NCI-H748 (cell line): ENCODE data around the gene IFT172.
A peak's percentile ranks its signal among the peaks of the same experiment; 100 is the strongest.

Experiments used
- DNase-seq: peaks from one replicate; lab custom pipeline; 2025; ENCODE audit not compliant: unreplicated experiment; lab: John Stamatoyannopoulos, UW

IFT172 gene

DNA sequence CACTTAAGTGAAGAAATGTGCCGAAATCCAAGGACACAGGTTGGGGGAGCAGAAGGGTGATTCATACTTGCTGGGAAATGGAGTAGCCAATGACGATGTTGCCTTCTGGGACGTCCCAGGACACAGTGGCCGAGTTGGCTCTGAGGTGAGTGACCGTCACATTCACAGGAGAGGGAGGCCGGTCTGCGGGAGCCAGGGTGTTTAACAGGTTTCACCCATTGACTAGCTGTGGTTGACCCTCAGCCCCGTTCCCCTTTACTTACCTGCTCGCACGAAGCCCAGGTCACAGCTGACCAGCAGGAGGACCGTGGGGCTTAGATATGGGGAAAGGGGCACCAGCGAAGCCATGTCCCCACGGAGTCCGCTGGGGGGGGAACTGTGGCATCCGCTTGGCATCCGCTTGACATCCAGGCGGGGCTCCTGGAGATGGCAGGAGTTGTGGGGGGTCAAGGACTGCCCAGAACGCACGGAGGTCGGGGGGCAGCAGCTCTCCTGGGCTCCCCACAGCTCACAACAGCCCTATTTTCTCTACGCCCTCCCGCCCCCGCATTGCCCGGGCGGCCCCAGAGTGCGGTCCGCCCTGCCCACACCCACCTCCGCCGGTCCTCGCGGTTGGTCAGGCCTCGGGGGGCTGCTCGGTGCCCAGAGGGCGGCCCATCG is 4.9 kb upstream of the IFT172 start:
- peak; percentile 24 for DNase-seq

DNA sequence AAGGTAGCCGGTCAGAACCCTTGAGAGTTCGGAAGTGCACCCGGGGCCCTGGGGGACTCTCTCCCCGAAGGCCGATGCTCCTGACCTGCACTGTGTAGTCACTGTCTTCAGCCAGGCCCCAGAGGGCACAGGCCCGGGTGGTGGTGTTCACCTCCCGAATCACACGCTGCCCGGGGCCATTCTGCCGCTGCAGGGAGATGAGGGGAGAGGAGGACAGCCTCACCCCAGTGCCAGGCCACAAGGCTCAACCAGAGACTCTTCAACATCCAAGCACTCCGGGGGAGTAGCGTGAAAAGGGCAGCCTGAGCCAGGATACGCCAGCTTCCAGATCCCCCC is 4.4 kb upstream of the IFT172 start:
- no peak for DNase-seq

DNA sequence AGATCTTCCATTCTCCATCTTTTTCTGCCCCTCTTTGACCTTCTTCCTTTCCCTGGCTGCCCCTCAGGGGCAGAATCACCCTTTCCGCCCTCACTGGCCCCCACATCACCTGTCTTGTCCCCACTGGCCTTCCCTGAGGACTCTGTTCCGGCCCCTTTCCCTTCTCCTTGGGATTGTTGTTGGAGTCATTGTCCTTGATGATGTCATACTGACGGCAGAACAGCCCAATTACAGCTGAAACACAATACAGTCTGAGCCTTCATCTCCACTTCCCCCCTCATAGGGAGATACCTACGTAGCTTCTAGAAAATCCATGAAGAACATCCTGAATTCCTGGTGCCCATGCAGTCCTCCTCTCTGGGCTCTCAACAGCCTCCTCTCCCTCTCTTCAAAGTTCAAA is 3.0 kb upstream of the IFT172 start:
- DNase-seq = no peak

DNA sequence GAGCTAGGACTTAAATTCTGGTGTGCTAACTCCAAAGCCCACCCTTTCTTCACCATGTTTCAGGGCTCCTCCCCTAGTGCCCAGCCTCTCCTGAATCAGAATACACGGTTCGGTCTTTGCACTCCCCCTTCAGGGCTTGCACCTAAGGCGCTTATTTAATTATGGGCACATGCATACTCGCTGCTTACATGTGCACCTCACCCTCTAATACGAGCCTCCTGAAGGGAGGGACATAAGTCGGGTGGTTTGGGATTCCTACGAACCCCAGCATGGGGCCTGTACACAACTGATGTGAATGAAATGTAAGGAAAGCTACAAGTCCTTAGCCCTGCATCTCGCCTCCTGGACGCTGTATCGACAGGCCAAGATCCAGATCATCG is 435 bp downstream of the IFT172 start:
- DNase-seq = peak; percentile 75

DNA sequence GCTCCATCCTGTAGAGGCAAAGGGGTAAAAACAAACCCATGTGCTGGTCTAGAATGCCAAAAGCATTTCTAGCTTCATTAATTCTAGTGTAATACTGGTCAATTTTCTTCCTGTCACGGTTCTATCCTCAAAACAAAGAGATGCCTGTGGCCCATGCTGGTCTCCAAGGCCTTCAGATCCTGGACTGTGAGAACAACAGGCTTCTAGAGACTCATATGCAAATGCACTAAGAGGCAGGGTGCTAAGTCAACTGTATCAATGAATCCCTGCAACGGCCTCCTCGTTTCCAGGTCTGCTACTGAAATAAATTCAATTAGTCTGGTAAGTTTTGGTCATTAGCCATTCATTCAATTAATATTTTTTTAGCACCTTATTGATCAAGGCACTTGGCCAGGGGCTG is 4.0 kb downstream of the IFT172 start:
- no peak for DNase-seq

DNA sequence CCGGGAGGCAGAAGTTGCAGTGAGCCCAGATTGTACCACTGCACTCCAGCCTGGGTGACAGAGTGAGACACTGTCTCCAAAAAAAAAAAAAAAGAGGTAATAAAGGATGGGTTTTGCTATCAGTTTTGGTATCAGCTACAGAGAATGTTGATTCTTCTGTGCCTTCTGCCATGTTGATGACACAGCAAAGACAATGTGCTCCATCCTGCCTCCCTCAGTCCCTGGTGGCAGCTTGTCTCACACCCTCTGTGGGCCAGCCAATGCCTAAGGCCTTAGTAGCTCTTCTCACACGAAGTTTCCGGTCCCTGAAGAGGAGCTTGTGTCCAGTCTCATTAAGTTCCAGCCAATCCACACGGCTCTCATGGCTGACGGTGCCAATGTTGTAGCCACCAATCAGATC is 17.6 kb downstream of the IFT172 start:
- DNase-seq = no peak

DNA sequence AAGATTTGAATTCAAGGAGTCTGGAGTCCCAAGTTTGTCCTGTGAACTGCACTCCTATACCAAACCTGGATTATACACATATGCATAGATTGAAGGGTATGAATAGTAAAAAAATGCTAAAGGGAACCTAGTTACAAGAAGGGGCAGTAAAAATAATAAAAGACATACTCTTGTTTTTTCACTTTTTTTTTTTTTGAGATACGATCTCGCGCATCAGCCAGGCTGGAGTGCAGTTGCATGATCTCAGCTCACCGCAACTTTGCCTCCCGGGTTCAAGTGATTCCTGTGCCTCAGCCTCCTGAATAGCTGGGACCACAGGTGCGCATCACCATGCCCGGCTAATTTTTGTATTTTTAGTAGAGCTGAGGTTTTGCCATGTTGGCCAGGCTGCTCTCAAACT is 25.1 kb downstream of the IFT172 start:
- DNase-seq = no peak

DNA sequence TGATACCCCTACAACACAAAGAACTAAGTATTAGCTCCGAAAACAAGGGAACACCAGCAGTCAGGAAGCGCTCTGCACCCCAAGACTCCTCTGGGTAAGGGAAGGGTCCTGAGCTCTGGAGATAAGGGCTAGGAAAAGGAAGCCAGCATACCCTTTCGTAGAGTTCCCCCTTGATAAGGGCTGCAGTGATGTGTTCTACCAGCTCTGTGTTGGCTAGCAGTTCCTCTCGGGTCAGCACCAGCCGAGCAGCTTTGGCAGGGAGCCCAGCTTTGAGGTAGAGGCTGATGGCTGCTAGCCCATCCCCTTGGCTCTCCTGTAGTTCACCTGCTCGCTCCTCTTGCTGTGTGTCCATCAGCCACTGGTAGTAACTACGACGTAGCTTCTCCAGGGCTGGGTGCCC is 28.4 kb downstream of the IFT172 start:
- no peak for DNase-seq

DNA sequence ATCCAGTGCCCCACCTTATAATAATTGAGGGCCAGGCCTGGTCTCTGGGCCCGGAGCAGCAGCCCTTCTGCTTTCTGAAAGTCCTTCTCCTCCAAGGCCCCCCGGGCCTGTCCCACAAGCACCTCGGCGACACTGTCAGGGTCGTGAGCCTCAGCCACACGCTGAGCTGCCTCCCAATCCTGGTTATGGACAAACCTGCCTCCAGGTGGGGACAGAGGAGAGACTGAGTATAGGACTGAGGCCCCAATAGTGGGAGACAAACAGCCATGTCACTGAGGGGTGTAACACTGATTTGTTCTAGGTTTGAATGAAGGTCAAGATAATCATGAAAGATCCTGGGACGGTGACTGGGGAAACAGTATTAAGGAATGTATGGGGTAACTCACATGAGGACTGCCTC is 35.6 kb downstream of the IFT172 start:
- no peak for DNase-seq

DNA sequence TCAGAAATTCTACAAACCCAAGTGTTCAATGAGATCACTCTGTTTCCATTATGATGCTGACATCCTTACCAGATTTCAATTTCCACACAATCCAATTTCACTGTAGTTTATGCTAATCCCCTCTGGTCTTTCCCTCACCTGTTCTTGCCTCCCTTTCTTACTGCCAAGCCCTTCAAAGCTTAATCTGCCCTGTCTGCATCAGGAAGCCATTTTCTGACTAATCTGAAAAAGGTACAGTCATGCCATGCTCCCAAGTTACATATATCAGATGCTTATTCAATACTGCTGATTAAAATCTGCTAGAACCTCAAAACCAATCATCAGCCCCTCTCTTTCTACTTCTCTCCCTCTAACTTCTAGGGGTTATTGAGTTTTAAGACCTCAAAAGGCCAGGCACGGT is 38.4 kb downstream of the IFT172 start:
- no peak for DNase-seq

DNA sequence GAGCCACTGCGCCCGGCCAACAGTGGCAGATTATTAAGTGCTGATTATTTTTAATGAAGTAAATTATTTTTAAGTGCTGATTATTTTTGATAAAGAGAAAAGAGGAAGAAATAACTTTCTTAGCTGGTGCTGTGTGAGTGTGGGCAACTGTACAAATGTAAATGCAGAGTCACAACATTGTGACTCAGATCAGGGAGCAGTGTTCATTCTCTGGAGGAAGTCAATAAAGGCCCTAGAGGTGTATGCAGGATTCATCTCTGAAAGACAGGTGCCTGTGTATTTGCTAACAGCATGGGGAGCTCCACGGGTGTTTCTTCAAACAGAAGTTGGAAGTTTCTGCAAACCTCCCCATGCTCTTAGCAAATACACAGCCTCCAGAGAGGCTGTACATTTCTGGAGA is 41.2 kb downstream of the IFT172 start:
- DNase-seq = no peak

DNA sequence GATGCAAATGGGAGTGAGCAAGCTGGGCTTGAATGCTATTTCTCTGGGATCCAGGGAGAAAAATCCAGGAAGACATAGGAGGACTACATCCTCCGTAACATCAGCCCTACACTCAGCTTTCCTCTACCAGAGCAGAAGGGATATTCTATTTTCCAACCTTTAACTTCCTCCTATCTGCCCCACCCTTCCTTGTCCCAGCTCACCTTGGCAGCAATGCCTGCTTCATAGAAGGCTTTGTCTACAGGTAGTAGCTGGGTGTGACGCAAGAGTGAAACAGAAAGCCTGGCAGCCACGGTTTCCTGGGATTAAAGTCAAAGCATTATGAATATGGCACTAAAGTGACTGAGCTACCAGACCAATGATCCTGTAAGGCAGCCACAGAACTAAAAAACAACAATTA is 43.5 kb downstream of the IFT172 start:
- no peak for DNase-seq

DNA sequence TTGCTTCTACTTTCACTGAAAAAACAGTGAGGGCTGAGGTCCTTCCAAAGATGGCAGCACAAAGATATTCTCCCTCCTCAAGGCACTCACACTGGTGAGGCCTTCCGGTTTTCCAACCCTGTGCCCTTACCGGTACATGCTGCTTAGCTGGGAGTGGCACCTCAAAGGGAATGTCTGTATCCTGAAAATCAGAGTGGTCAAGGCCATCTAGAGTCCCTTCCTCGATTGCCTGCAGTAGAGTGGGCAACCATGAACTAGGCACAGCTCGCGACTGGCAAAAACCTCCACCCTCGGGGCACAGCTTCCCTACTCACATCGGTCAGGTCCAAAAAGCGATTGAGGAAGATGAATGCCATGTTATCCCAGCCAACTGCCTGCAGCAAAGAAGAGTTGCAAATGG is 43.9 kb downstream of the IFT172 start:
- DNase-seq = no peak

DNA sequence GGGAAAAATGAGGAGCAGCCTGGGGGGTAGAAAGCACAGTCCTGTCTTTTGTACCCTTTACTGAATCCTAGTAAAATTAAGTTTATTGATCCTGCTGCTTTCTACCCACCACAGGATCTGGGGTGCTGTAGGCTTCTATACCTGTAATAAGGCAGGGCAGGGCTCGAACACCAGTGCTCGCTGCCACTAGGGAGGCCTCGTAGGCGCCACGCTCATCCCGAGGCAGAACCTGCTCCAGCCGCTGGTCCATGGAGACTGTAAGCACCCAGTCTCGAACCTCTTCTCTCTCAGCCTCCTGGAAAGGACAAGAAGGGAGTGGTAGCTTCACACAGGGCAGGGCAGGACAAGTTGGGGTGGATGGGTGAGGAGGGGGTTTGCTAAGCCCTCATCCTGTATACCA is 44.4 kb downstream of the IFT172 start:
- no peak for DNase-seq

DNA sequence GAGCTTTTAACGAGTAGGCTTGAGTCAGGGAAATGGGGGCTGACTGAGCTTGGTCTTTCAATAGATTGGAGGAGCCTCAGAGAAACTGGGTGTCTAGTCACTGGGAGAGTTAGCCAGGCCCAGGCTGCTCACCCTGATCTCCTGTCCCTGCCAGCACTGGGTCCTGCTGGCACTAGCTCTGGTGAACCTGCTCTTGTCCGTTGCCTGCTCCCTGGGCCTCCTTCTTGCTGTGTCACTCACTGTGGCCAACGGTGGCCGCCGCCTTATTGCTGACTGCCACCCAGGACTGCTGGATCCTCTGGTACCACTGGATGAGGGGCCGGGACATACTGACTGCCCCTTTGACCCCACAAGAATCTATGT is 46.6 kb downstream of the IFT172 start:
- no peak for DNase-seq

DNA sequence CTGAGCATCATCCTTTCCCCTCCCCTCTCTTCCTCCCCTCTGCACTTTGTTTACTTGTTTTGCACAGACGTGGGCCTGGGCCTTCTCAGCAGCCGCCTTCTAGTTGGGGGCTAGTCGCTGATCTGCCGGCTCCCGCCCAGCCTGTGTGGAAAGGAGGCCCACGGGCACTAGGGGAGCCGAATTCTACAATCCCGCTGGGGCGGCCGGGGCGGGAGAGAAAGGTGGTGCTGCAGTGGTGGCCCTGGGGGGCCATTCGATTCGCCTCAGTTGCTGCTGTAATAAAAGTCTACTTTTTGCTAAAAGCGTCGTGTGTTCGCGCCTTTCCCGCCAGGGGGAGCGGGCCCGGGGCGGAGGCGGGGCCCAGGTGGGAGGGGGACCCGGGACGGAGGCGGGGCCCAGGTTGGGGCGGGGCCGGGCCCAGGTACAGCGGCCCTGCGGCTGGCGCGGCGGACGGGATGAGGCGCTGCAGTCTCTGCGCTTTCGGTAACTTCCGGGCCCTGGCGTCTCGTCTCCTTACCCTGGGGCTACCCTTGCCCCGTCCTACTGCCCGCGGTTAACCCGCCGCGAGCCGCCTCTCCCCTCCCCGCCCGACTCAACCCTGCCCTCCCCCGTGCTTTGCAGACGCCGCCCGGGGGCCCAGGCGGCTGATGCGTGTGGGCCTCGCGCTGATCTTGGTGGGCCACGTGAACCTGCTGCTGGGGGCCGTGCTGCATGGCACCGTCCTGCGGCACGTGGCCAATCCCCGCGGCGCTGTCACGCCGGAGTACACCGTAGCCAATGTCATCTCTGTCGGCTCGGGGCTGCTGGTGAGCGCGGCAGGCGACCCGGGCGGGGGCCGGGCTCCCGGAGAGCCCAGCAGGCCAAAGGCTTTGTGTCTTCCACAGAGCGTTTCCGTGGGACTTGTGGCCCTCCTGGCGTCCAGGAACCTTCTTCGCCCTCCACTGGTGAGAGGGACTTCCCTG is 47.3 kb downstream of the IFT172 start, which contains the start of gene KRTCAP3:
KRTCAP3 (plus strand) TSS at position 424 of the 962 bp plus-strand sequence; CDS start at position 456, 32 bp downstream.
- DNase-seq = peak; percentile 88

DNA sequence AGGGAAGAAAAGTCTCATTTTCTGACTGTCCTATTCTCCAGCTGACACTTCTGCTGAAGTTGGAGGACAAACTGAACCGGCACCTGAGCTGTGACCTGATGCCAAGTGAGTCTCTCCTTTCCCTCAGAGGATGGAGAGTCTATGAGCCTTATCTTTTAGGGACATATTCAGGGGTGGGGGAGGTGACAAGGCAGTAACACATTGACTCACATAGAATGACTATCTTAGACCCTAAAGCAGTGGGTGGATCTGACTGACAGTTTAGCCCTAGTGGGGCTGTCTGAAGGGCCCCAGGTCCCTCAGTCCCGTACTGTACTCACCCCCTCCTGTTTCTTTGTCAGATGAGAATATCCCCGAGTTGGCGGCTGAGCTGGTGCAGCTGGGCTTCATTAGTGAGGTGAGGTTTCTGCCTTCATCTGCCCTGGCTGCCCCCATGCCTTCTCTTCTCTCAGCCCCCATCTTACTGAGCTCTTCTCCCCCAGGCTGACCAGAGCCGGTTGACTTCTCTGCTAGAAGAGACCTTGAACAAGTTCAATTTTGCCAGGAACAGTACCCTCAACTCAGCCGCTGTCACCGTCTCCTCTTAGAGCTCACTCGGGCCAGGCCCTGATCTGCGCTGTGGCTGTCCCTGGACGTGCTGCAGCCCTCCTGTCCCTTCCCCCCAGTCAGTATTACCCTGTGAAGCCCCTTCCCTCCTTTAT is 48.2 kb downstream of the IFT172 start:
- no peak for DNase-seq

DNA sequence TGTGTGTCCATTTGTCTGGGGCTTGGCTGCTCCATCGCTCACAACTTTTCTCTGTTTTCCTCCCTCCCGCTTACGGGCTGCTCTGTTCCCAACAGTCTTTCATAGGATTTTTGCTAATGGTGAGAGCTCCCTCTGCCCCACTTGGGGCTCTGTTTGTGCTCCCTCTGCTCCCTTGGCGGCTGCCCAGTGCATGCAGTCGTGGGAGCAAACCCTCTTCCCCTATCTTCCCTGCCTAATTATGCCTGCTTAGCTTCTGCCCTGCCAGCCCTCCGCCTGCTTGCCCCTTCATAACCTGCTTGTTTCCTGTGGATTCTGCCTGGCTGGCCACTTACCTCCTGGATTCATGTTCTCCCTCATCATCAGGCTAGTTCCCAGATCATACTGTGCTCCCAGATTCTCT is 53.9 kb downstream of the IFT172 start:
- DNase-seq = no peak

DNA sequence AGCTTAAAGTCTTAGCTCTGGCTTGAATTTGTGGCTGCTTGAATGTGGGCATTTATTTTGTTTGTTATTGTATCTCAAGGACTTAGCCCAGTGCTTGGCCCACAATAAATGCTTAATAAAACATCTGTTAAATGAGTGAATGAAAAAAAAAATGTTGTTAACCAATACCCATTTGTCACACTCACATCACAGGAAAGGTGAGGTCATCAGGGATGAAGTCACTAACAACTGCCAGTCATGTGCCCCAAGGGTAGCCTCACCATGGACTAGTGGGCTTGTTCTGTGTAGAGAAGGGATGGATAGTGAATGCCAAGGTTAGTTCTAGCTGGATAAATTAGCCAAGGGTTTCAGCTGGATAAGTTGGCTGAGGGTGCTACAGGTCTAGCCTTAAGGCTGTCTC is 58.1 kb downstream of the IFT172 start:
- no peak for DNase-seq

DNA sequence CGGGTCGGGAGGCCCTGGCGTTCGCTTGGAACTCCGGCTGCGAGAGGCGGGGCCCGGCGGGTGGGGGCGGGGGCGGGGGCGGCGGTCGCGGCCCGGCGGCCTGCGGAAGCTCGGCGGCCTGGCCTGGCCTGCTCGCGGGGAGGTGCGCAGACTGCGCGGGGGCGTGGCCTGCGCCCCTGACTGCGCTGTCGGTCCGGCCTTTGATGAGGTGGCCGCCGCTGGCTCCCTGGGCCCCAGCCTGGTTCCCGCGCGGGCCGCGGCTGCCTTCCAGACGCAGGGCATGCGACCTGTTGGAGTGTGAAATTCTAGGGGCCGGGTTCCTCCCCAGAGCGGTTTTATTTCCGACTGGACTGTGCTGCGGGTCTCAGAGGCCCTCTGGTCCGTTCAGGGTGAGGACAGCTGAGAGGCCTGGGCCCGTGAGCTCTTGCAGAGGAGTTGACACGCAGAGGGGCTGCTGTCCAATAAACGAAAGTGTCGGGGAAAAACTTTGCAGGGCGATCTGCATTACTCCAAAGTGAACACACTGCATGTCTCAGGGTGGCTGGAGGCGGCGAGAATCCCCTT is 60.5 kb downstream of the IFT172 start:
- DNase-seq = peak; percentile 85

DNA sequence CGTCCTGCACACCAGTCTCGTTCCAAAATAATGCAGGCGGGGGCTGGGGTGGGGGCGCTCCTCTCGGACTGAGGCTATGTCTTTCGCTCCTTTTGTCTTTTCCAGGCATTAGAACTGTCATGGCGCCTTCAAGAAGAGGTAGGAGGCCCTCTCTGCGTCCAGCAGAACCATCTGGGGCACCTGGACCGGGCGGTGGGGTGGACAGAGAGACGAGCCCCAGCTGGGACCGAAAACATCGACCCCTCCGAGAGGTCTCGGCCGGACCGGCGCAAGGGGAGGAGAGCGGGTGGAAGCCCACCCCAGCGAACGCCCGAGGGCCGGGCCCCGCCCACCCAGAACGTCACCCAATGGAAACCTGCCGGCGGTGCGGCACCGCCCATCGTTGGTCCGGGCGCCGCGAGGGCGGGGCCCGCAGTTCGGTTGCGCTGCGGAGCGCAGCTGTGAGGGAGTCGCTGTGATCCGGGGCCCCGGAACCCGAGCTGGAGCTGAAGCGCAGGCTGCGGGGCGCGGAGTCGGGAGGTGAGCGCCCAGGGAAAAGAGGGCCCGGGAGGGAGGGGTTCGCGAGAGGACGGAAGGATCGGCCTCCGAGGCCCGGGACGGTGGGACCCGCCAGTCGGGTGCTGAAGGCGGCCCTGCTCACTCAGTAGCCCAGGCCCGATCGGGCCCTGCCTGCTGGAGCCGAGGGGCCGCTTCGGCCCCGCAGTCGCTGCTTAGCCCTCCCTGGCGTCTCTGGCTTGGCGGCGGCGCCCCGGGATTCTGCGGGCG is 61.1 kb downstream of the IFT172 start, which contains the start of gene NRBP1:
NRBP1 (plus strand) TSS at position 419 of the 765 bp plus-strand sequence. CDS start 4,643 bp downstream, outside the sequence.
- peak; percentile 95 for DNase-seq
